ENCODE data around the gene PPIB. TPM values are rescaled to one million over a fixed set of nuclear protein-coding genes. Genes with fewer than 3 reads are reported as not detected.

The PPIB gene
- total RNA-seq (2011; cell fraction: chromatin; rRNA removed; ENCODE audit: low replicate concordance) = 284 and 466 TPM in 2 replicates
- total RNA-seq (2011; cell fraction: nucleolus; rRNA removed) = 746 and 824 TPM in 2 replicates
- total RNA-seq (2011; cell fraction: nucleoplasm; rRNA removed) = 510 and 682 TPM in 2 replicates
- total RNA-seq (2014; rRNA removed) = 381 and 402 TPM in 2 replicates
- 258 and 306 TPM in 2 replicates for total RNA-seq (2014; rRNA removed; fragmentation: Illumina TruSeq; extraction: Trizol)
- 403 and 418 TPM in 2 replicates for total RNA-seq (2015; rRNA removed; fragmentation: Illumina TruSeq; extraction: Trizol)
- 374 and 413 TPM in 2 replicates for total RNA-seq (2021)
- 410 and 460 TPM in 2 replicates for polyA plus RNA-seq (2011; rRNA removed)
- polyA plus RNA-seq (2011; cell fraction: cytosol; rRNA removed) = 455 and 489 TPM in 2 replicates
- 136 and 186 TPM in 2 replicates for polyA plus RNA-seq (2011; cell fraction: nucleus; rRNA removed)
- 450 and 660 TPM in 2 replicates for polyA plus RNA-seq (2012)
- 535 and 580 TPM in 2 replicates for polyA plus RNA-seq (2014; fragmentation: Illumina TruSeq; extraction: Trizol)
- polyA plus RNA-seq (2014; fragmentation: Nextera tagmentation; extraction: Ambion mirVana) = 100 to 1,000 TPM; 652 to 746 TPM
- polyA plus RNA-seq (2014; rRNA removed) = 419 and 439 TPM in 2 replicates
- 325 and 372 TPM in 2 replicates for polyA minus RNA-seq (2011; rRNA and poly(A)+ RNA removed)
- polyA minus RNA-seq (2011; cell fraction: cytosol; rRNA and poly(A)+ RNA removed) = 155 and 164 TPM in 2 replicates
- 27.5 and 54.3 TPM in 2 replicates for polyA minus RNA-seq (2011; cell fraction: nucleus; rRNA and poly(A)+ RNA removed)
- percentile 96 among the genes with signal in this experiment for Bru-seq, nascent RNA
- percentile 94 among the genes with signal in this experiment for BruChase-seq, experiment 1, labeled RNA remaining after a 2-hour chase
- percentile 94 among the genes with signal in this experiment for BruChase-seq, experiment 2, labeled RNA remaining after a 6-hour chase
- long read RNA-seq, experiment 1, transcript PPIB-201 (5 exons, 1,081 nt) = major isoform, 627 of 691 reads
- long read RNA-seq, experiment 1, partial matches to known transcripts = 40 of 691 reads
- long read RNA-seq, experiment 1, other reads (novel, unspliced or antisense) = 23 of 691 reads
- long read RNA-seq, experiment 2, transcript PPIB-201 (5 exons, 1,081 nt) = major isoform, 336 of 402 reads
- long read RNA-seq, experiment 2, partial matches to known transcripts = 25 of 402 reads
- long read RNA-seq, experiment 2, other reads (novel, unspliced or antisense) = 41 of 402 reads
- long read RNA-seq, experiment 3, transcript PPIB-201 (5 exons, 1,081 nt) = major isoform, 716 of 744 reads
- long read RNA-seq, experiment 3, partial matches to known transcripts = 6 of 744 reads
- long read RNA-seq, experiment 3, other reads (novel, unspliced or antisense) = 22 of 744 reads

GRCh38 chr15:64162869-64163658, at the start of gene PPIB:
PPIB (minus strand) TSS chr15:64163022; CDS start chr15:64162986, 36 bp downstream.
- Histone ChIP-seq H2AFZ (ENCODE audit: low read depth, low read length) (peak within 1 kb of the TSS; percentile 99), H3K4me2 (ENCODE audit: insufficient read depth, low read length) (peak within 1 kb of the TSS; percentile 97), H3K9me1 (ENCODE audit: control insufficient read depth, insufficient read depth, low read length) (no peaks in the 10 kb centered on the region), H3K4me1 (replicated peaks in 1 of 2; ENCODE audit: control insufficient read depth in 2 of 2, insufficient read depth in 2 of 2, low read length in 2 of 2) (peaks cover 16 to 27% of the 10 kb centered on the region in 2 experiments; a peak in 3 of 5 replicates), H3K36me3 (ENCODE audit: control insufficient read depth, insufficient read depth, low read length) (peaks cover 40% of the 10 kb centered on the region), H3K79me2 (ENCODE audit: control insufficient read depth, insufficient read depth, low read length) (peaks cover 44% of the 10 kb centered on the region), H3K27me3 (ENCODE audit: control insufficient read depth in 2 of 2, insufficient read depth in 2 of 2, low read length in 2 of 2) (no peaks in the 10 kb centered on the region), H3K4me3 (peak within 1 kb of the TSS; percentile 92), H3K9me3 (replicated peaks; ENCODE audit: control insufficient read depth, insufficient read depth, low read depth, low read length) (no peaks in the 10 kb centered on the region), H3K27ac (ENCODE audit: extremely low read depth, low read depth, low read length) (peak within 1 kb of the TSS; percentile 93), H3K9ac (ENCODE audit: insufficient read depth in 1 of 2, low read depth in 2 of 2, low read length in 2 of 2) (peak within 1 kb of the TSS; percentile 94 to 96), H4K20me1 (replicated peaks; ENCODE audit: control insufficient read depth, insufficient read depth, low read length) (no peaks in the 10 kb centered on the region)
- ATAC-seq (peak; percentile 98), FAIRE-seq (peak; percentile 87), DNase-seq (ENCODE audit: extremely low read depth in 1 of 4, low spot score in 3 of 4) (peak; percentile 95 to 98 (median 96))
- intact Hi-C loops (cut with micrococcal nuclease) (loop anchor here (1.0 to 5.0 kb wide), 3 partner anchors 44 to 565 kb away; partner anchors contain the start of gene CSNK1G1), in situ Hi-C loops (cut with MboI) (no loop called here)
- WGBS (ENCODE audit: insufficient coverage, low coverage, missing lambda C conversion rate) = under 1% methylated on average over 35 of the region's 69 CpGs
- CTCF ChIA-PET (ENCODE audit: low intra/inter-chr PET ratio) = interaction anchor here (0.7 to 2.5 kb wide), 2 partner anchors 518 to 919 kb away, joined by 3 to 15 read pairs; no protein-coding TSS in a partner anchor
- POLR2A ChIA-PET = interaction anchor here (0.6 to 3.8 kb wide), 18 partner anchors 9 to 824 kb away, joined by 3 to 36 read pairs (median 4); partner anchors contain the start of genes CIAO2A, CSNK1G1 and TRIP4
- no TSS peak for BruUV-seq (replicated peaks)
- TF ChIP-seq RAD21 (CRISPR knock-in tag; conservative IDR thresholded peaks at IDR 0.05 in 1 of 2, IDR thresholded peaks at IDR 0.05 in 1 of 2) = peak; percentile 61 to 80
- TF ChIP-seq, protein P1, sequence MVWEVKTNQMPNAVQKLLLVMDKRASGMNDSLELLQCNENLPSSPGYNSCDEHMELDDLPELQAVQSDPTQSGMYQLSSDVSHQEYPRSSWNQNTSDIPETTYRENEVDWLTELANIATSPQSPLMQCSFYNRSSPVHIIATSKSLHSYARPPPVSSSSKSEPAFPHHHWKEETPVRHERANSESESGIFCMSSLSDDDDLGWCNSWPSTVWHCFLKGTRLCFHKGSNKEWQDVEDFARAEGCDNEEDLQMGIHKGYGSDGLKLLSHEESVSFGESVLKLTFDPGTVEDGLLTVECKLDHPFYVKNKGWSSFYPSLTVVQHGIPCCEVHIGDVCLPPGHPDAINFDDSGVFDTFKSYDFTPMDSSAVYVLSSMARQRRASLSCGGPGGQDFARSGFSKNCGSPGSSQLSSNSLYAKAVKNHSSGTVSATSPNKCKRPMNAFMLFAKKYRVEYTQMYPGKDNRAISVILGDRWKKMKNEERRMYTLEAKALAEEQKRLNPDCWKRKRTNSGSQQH (CRISPR knock-in tag; IDR thresholded peaks at IDR 0.05) = peak; percentile 79
- TF ChIP-seq RBM15 (IDR thresholded peaks at IDR 0.05; ENCODE audit: insufficient read depth, low read length) = no peak
- TF ChIP-seq TARDBP (IDR thresholded peaks at IDR 0.05) = 0 out of 2 replicates have a peak, but pooled peaks have one; percentile 16
- no peak for TF ChIP-seq RAD51 (IDR thresholded peaks at IDR 0.05; ENCODE audit: borderline replicate concordance, low read depth)
- TF ChIP-seq POLR2G (IDR thresholded peaks at IDR 0.05; ENCODE audit: low read depth, low read length) = peak; percentile 99
- TF ChIP-seq XRCC5 (IDR thresholded peaks at IDR 0.05; ENCODE audit: low read depth, low read length) = peak; percentile 65; the same call in 1 of the 2 replicates
- TF ChIP-seq KDM5B (IDR thresholded peaks at IDR 0.05; ENCODE audit: insufficient replicate concordance, low read depth, low read length) = peak; percentile 89
- TF ChIP-seq ZNF699 (CRISPR knock-in tag; IDR thresholded peaks at IDR 0.05; ENCODE audit: insufficient replicate concordance) = no peak
- peak; percentile 60; the same call in 1 of the 2 replicates for TF ChIP-seq MTA3 (IDR thresholded peaks at IDR 0.05; ENCODE audit: borderline replicate concordance)
- TF ChIP-seq HMGN3 (IDR thresholded peaks at IDR 0.05; ENCODE audit: borderline replicate concordance, extremely low read depth, insufficient read length, low read depth, low read length) = peak; percentile 76
- TF ChIP-seq, protein P2, sequence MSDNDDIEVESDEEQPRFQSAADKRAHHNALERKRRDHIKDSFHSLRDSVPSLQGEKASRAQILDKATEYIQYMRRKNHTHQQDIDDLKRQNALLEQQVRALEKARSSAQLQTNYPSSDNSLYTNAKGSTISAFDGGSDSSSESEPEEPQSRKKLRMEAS (CRISPR knock-in tag; IDR thresholded peaks at IDR 0.05) = peak; percentile 73
- TF ChIP-seq FUS (optimal IDR thresholded peaks at IDR 0.05; ENCODE audit: low read depth, low read length) = peak; percentile 80

Measured in K562 (cell line).